ENCODE data around the gene CPTP. TPM values are rescaled to one million over a fixed set of nuclear protein-coding genes. Genes with fewer than 3 reads are reported as not detected.

CPTP gene
- total RNA-seq, 2 donors from 2014 or later = 35.6 to 64.1 TPM

DNA sequence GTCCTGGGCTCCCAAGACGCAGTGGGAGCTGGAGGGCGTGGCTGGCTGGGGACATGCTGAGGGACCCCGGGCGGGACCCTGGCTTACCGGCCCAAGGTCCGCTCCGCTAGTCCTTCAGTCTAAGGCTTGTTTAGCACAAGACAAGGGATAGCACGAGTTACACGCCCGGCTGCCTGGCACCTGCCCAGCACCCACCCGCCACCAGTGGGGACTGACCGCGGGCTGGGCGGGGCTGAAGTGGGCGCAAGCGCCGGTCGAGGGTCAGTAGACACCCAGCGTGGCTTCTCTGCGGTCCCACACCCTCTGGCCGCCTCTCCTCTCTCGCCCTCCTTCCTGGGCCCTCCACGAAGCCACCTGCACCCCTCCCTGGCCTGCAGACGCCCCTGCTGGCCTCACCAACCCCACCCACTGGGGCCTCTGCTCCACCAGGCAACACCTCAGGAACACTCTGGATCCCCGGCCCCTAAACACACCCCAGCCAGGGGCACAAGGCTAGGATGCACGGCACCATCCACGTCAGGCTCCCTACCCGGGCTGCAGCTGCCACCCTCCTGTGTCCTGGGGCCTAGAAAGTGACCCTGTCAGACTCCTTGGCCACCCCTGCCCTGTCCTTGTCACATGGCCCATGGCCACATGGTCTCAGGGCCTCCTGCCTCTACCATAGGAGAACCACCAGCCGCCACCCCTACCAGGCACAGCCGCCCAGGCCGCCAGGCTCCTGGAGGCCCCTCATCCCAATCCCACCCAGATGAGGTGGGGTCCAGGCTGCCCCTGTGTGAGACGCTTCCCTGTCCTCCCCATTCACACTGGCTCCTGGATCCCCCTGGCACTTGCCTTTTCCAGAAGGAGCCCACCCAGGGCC lies 12.6 kb downstream of the CPTP start:
- H3K9me3 ChIP-seq = no peaks in the 10 kb centered on the region
- H3K4me1 ChIP-seq = peaks cover 0 to 5% of the 10 kb centered on the region in 2 donors
- peaks cover 34% of the 10 kb centered on the region for H3K36me3 ChIP-seq
- no peak overlapping the region for H3K27ac ChIP-seq
- H3K4me3 ChIP-seq = no peak overlapping the region
- TF ChIP-seq, protein P1, sequence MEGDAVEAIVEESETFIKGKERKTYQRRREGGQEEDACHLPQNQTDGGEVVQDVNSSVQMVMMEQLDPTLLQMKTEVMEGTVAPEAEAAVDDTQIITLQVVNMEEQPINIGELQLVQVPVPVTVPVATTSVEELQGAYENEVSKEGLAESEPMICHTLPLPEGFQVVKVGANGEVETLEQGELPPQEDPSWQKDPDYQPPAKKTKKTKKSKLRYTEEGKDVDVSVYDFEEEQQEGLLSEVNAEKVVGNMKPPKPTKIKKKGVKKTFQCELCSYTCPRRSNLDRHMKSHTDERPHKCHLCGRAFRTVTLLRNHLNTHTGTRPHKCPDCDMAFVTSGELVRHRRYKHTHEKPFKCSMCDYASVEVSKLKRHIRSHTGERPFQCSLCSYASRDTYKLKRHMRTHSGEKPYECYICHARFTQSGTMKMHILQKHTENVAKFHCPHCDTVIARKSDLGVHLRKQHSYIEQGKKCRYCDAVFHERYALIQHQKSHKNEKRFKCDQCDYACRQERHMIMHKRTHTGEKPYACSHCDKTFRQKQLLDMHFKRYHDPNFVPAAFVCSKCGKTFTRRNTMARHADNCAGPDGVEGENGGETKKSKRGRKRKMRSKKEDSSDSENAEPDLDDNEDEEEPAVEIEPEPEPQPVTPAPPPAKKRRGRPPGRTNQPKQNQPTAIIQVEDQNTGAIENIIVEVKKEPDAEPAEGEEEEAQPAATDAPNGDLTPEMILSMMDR (IDR thresholded peaks at IDR 0.05) = no peak
- H3K27me3 ChIP-seq = no peaks in the 10 kb centered on the region
- no peak for DNase-seq (ENCODE audit: low spot score)

DNA sequence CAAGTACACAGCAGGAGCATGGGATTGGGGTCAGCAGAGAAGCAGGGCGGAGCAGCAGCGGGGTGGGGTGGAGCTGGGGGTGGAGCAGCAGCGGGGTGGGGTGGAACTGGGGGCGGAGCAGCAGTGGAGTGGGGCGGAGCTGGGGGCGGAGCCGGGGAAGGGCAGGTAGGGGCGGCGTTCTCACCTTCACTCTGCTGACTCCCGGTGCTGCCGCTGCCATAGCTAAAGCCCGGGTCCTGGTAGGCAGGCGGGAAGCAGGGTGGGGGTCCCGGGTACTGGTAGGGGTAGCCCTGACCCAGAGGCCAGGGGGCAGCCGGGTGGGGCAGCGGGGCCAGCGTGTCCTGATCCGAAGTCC lies 13.2 kb downstream of the CPTP start:
- H3K27me3 ChIP-seq = no peaks in the 10 kb centered on the region
- peaks cover 34% of the 10 kb centered on the region for H3K36me3 ChIP-seq
- peaks cover 0 to 5% of the 10 kb centered on the region in 2 donors for H3K4me1 ChIP-seq
- H3K4me3 ChIP-seq = no peak overlapping the region
- no peak for DNase-seq (ENCODE audit: low spot score)
- H3K9me3 ChIP-seq = no peaks in the 10 kb centered on the region
- TF ChIP-seq, protein P1 (IDR thresholded peaks at IDR 0.05) = no peak
- H3K27ac ChIP-seq = no peak overlapping the region

DNA sequence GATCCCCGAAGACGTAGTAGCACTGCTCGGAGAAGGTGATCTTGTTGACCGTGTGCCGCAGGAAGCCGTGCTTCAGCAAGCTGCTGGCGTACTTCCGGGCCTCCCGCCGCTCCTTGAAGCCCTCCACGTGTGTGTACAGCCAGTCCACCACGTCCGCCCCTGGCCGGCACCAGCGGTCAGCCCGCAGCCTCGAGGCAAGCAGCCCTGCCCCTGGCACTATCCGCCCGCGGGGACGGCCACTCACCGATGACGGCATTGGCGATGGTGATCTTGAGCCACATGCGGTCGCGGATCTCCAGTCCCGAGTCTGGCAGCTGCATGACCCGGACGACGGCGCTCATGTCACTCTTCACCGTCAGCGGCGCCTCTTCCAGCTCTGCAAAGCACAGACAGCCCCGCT lies 13.7 kb downstream of the CPTP start:
- Histone ChIP-seq H3K27ac (no peak overlapping the region), H3K36me3 (peaks cover 34% of the 10 kb centered on the region), H3K9me3 (no peaks in the 10 kb centered on the region), H3K27me3 (no peaks in the 10 kb centered on the region), H3K4me1 (peaks cover 0 to 5% of the 10 kb centered on the region in 2 donors), H3K4me3 (no peak overlapping the region)
- TF ChIP-seq, protein P1 (IDR thresholded peaks at IDR 0.05) = no peak
- no peak for DNase-seq (ENCODE audit: low spot score)

DNA sequence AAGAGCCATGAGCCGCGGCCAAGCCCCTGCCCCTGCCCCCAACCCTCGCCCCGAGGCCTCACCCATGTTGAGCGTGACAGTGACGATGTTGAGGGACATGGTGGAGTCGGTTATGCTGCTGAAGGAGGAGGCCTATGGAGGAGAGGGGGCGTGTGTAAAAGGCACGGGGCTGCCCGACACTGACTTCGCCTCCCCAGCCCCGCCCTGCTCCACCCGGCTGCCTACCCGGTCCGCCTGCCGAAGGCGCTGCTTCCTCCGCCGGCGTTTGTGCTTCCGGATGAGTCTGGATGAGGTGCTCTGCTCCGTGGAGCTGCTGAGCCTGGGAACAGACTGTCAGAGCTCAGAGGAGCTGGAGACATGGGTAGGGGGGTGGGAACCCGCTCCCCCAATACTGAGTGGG lies 15.6 kb downstream of the CPTP start:
- TF ChIP-seq, protein P1 (IDR thresholded peaks at IDR 0.05) = no peak
- Histone ChIP-seq H3K27me3 (no peaks in the 10 kb centered on the region), H3K9me3 (no peaks in the 10 kb centered on the region), H3K27ac (no peak overlapping the region), H3K36me3 (peaks cover 34% of the 10 kb centered on the region), H3K4me1 (peaks cover 0 to 12% of the 10 kb centered on the region in 2 donors), H3K4me3 (no peak overlapping the region)
- no peak for DNase-seq (ENCODE audit: low spot score)

DNA sequence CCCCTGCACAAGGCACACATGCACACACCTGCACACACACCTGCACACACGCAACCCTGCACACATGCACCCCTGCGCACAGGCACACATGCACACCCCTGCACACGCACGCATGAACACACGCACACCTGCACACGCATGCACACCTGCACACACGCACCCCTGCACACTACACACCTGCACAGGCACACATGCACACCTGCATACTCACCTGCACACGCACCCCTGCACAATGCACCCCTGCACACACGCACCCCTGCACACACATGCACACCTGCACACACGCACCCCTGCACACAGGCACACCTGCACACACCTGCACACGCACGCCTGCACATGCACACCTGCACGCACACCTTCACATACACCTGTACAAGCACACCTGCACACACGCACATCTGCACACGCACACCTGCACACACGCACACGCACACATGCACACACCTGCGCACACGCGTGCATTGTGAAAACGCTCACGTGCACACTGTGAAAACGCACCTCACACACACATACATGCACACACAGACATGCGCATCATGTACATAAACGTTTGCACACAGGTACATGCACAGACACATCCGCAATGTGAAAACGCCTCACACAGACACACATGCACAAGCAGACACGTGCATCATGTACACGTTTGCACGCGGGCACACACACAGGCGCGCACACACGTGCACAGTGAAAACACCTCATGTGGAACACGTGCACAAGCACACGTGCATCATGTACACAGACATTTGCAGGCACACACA lies 16.4 kb downstream of the CPTP start:
- no peak overlapping the region for H3K4me3 ChIP-seq
- DNase-seq (ENCODE audit: low spot score) = no peak
- no peak overlapping the region for H3K27ac ChIP-seq
- TF ChIP-seq, protein P1 (IDR thresholded peaks at IDR 0.05) = no peak
- H3K27me3 ChIP-seq = no peaks in the 10 kb centered on the region
- no peaks in the 10 kb centered on the region for H3K9me3 ChIP-seq
- H3K36me3 ChIP-seq = peaks cover 34% of the 10 kb centered on the region
- H3K4me1 ChIP-seq = peaks cover 0 to 20% of the 10 kb centered on the region in 2 donors

Measured in right atrium auricular region (tissue), 2 donors.